Adrenal gland (tissue), 5 donors: ENCODE measurements around the gene ZBTB6.

ENCODE experiments used
- POLR2A ChIP-seq, 2 donors: fragments of 450-650 bp; IDR thresholded peaks; one replicate each; pipeline ENCODE4 v1.6.1; 2017; ENCODE audit warnings: antibody characterized with exemption in 2 of 2, mild to moderate bottlenecking in 2 of 2, moderate library complexity in 1 of 2
- TF ChIP-seq, protein P1 (sequence below), 6 experiments: fragments of 450-650 bp in 4 of 6; fragments of 200-600 bp in 2 of 6; sonication (generic) in 1 of 6; IDR thresholded peaks; 1 replicate in 5 of 6; 2 replicates in 1 of 6; pipeline versions ENCODE4 v1.5.1 to v1.8.0; 2016 to 2021; ENCODE audit warnings: antibody characterized with exemption in 6 of 6, mild to moderate bottlenecking in 2 of 6, moderate library complexity in 1 of 6
- donor health status: DM: no; HTN: no; CAD: no.

DNA sequence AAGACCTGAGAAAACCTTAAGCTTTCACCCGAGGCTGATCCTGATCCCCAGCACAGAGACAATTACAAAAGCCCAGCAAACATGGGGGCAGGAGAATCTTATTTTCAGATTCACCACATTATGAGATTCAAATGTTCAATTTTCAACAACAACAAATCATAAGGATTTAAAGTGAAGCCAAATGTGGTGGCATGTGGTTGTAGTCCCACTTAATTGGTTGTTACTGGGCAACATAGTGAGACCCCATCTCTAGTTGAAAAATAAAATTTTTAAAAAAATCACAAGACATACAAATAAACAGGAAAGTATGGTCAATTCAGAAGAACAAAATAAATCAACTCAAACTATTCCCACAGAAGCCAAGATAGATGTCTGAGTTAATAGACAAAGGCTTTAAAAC, 23.8 kb upstream of the ZBTB6 start:
- TF ChIP-seq, protein P1, sequence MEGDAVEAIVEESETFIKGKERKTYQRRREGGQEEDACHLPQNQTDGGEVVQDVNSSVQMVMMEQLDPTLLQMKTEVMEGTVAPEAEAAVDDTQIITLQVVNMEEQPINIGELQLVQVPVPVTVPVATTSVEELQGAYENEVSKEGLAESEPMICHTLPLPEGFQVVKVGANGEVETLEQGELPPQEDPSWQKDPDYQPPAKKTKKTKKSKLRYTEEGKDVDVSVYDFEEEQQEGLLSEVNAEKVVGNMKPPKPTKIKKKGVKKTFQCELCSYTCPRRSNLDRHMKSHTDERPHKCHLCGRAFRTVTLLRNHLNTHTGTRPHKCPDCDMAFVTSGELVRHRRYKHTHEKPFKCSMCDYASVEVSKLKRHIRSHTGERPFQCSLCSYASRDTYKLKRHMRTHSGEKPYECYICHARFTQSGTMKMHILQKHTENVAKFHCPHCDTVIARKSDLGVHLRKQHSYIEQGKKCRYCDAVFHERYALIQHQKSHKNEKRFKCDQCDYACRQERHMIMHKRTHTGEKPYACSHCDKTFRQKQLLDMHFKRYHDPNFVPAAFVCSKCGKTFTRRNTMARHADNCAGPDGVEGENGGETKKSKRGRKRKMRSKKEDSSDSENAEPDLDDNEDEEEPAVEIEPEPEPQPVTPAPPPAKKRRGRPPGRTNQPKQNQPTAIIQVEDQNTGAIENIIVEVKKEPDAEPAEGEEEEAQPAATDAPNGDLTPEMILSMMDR (IDR thresholded peaks at IDR 0.05): no peak
- TF ChIP-seq POLR2A (IDR thresholded peaks at IDR 0.05): no peak
